GM21528 (cell line): ENCODE measurements around the gene HLA-DQB2.
"Not testable (repeated sequence)": the region's sequence is repeated elsewhere in the genome, so short reads cannot be mapped to it uniquely, and the experiment has no call there.

Experiments
- ATAC-seq: cut with Tn5 transposase; IDR thresholded peaks from one replicate; pipeline ENCODE4 v1.9.1; 2021; ENCODE audit warnings: mild to moderate bottlenecking, moderate library complexity; ENCODE audit not compliant: unreplicated experiment, low FRiP score

The HLA-DQB2 gene

GRCh38 chr6:32763421-32763820, at the start of gene HLA-DQB2:
Gene HLA-DQB2 (minus strand): TSS chr6:32763532. CDS start chr6:32763470, 62 bp downstream.
- no peak for ATAC-seq

- no peak for ATAC-seq
Observed at GRCh38 chr6:32809171-32809570, 45.8 kb upstream of the HLA-DQB2 start.

- no peak for ATAC-seq
Observed at GRCh38 chr6:32807020-32807580, 43.8 kb upstream of the HLA-DQB2 start.

- ATAC-seq = not testable (repeated sequence)
Observed at GRCh38 chr6:32805404-32805803, 42.1 kb upstream of the HLA-DQB2 start.

- ATAC-seq = no peak
Observed at GRCh38 chr6:32803416-32803815, 40.1 kb upstream of the HLA-DQB2 start.

GRCh38 chr6:32799740-32800139, 36.4 kb upstream of the HLA-DQB2 start:
- no peak for ATAC-seq

GRCh38 chr6:32799168-32799567, 35.8 kb upstream of the HLA-DQB2 start:
- no peak for ATAC-seq

GRCh38 chr6:32796848-32797776, 33.8 kb upstream of the HLA-DQB2 start:
- no peak for ATAC-seq

GRCh38 chr6:32794510-32794909, 31.2 kb upstream of the HLA-DQB2 start:
- ATAC-seq = no peak

- no peak for ATAC-seq
Observed at GRCh38 chr6:32792901-32793435, 29.6 kb upstream of the HLA-DQB2 start.

- ATAC-seq = no peak
Observed at GRCh38 chr6:32790306-32790705, 27.0 kb upstream of the HLA-DQB2 start.

GRCh38 chr6:32785781-32786533, 22.6 kb upstream of the HLA-DQB2 start:
- no peak for ATAC-seq

- not testable (repeated sequence) for ATAC-seq
Observed at GRCh38 chr6:32782923-32783322, 19.6 kb upstream of the HLA-DQB2 start.

GRCh38 chr6:32779036-32779435, 15.7 kb upstream of the HLA-DQB2 start:
- no peak for ATAC-seq

GRCh38 chr6:32775071-32775470, 11.7 kb upstream of the HLA-DQB2 start:
- ATAC-seq = no peak

- ATAC-seq = no peak
Observed at GRCh38 chr6:32774426-32774825, 11.1 kb upstream of the HLA-DQB2 start.

- no peak for ATAC-seq
Observed at GRCh38 chr6:32772656-32773055, 9.3 kb upstream of the HLA-DQB2 start.

GRCh38 chr6:32764048-32764447, 716 bp upstream of the HLA-DQB2 start:
- ATAC-seq = no peak

GRCh38 chr6:32761548-32761947, 1.8 kb downstream of the HLA-DQB2 start:
- ATAC-seq = no peak

- ATAC-seq = no peak
Observed at GRCh38 chr6:32761072-32761471, 2.3 kb downstream of the HLA-DQB2 start.

GRCh38 chr6:32759669-32760068, 3.7 kb downstream of the HLA-DQB2 start:
- no peak for ATAC-seq
